Sigmoid colon (tissue), 4 donors: ENCODE results near the gene PACRG.

Experiments used
- CTCF ChIP-seq, 4 experiments: fragments of 450-650 bp in 3 of 4; fragments of 200-600 bp in 1 of 4; IDR thresholded peaks; one replicate each; pipeline ENCODE4 v1.5.1; 2016 to 2019; ENCODE audit warnings: antibody characterized with exemption in 4 of 4, mild to moderate bottlenecking in 3 of 4, moderate library complexity in 2 of 4
- POLR2A ChIP-seq, 2 donors: fragments of 450-650 bp; IDR thresholded peaks; one replicate each; pipeline ENCODE4 v1.6.1; 2016; ENCODE audit warnings: antibody characterized with exemption in 2 of 2, mild to moderate bottlenecking in 2 of 2, moderate library complexity in 2 of 2
- POLR2AphosphoS5 ChIP-seq, 4 donors: sonication (generic); formaldehyde crosslinking; IDR thresholded peaks; one replicate each; pipeline ENCODE4 v1.6.1; 2017; ENCODE audit warnings: antibody characterized with exemption in 4 of 4

- TF ChIP-seq POLR2AphosphoS5 (IDR thresholded peaks at IDR 0.05) (peak; percentile 72 to 93 (median 86)), CTCF (IDR thresholded peaks at IDR 0.05) (no peak), POLR2A (IDR thresholded peaks at IDR 0.05) (peak; percentile 70 to 83)
Measured at GRCh38 chr6:162727322-162728182, at the start of gene PACRG, which contains the start of gene PRKN.
